ENCODE measurements around the gene RAB5B. TPM values are rescaled to one million over a fixed set of nuclear protein-coding genes. Genes with fewer than 3 reads are reported as not detected.

Gene RAB5B
- total RNA-seq, 2 experiments from 2014 or later, result 21.6 to 47.2 TPM

DNA sequence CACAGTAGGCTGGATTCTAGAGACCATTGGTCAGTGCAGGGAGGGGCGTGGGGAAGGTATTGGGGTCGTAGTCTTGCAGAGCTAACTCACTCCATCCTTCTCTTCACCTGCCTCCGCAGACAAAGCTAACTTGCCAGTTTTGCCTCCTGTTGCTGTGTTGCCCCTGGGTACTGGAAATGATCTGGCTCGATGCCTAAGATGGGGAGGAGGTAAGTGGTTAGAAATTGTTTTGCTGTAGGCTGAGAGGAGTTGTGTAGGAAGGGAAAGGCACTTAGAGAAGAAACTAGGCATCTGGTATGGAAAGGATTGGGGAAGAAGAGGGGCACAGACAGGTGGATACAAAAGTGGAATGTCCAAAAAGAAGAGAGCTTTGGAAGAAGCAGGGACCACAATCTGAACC lies 31.8 kb upstream of the RAB5B start:
- intact Hi-C loops (cut with micrococcal nuclease; ENCODE audit: unreplicated experiment), result no loop called here
- POLR2A ChIA-PET, result no interaction called here
- TF ChIP-seq, protein P1, sequence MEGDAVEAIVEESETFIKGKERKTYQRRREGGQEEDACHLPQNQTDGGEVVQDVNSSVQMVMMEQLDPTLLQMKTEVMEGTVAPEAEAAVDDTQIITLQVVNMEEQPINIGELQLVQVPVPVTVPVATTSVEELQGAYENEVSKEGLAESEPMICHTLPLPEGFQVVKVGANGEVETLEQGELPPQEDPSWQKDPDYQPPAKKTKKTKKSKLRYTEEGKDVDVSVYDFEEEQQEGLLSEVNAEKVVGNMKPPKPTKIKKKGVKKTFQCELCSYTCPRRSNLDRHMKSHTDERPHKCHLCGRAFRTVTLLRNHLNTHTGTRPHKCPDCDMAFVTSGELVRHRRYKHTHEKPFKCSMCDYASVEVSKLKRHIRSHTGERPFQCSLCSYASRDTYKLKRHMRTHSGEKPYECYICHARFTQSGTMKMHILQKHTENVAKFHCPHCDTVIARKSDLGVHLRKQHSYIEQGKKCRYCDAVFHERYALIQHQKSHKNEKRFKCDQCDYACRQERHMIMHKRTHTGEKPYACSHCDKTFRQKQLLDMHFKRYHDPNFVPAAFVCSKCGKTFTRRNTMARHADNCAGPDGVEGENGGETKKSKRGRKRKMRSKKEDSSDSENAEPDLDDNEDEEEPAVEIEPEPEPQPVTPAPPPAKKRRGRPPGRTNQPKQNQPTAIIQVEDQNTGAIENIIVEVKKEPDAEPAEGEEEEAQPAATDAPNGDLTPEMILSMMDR (conservative IDR thresholded peaks at IDR 0.05; ENCODE audit: low read length), result no peak
- TF ChIP-seq EZH2phosphoT487 (IDR thresholded peaks at IDR 0.05; ENCODE audit: borderline replicate concordance, low read depth, low read length), result no peak

DNA sequence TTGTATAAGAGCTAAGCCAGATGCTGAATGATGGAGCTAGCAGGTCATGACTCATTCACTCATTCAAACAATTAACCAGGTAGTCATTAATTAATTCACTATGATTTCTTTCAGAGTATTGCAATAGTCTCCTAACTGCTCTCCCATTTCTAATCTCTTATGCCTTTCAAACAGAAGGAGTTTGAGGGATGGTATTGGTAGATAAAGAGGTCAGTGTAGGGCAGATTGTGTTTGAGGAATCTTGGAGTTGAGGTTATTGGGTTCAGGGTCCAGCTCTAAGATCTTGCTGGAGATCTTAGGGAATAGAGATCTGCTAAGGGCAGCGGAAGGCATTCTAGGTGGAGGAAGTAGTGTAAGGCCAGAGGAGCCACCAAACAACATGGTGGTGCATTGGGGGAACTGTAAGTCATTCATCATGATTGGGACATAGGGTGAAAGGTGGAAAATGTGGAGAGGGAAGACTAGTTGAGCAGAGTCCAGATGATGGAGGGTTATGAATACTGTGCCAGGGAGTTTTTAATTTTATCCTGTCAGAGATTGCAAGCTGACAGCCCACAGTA lies 31.2 kb upstream of the RAB5B start:
- Histone ChIP-seq H3K4me2 (ENCODE audit: low read length) (no peak overlapping the region), H4K20me1 (ENCODE audit: insufficient read depth, low read length) (peaks cover 5% of the 10 kb centered on the region; the same call in 1 of the 2 replicates), H3K79me2 (ENCODE audit: insufficient read depth, low read depth, low read length) (no peaks in the 10 kb centered on the region), H3K4me3 (ENCODE audit: low read depth, low read length, poor library complexity, severe bottlenecking) (no peak overlapping the region), H3K36me3 (ENCODE audit: insufficient read depth, low read length) (peaks cover 93% of the 10 kb centered on the region), H2AFZ (ENCODE audit: low read length) (no peak overlapping the region), H3K9me2 (ENCODE audit: insufficient read depth, low read length) (no peaks in the 10 kb centered on the region), H3K4me1 (ENCODE audit: insufficient read depth, low read length, poor library complexity, severe bottlenecking) (peaks cover 16% of the 10 kb centered on the region), H3K27ac (ENCODE audit: low read depth, low read length, poor library complexity, severe bottlenecking) (no peak overlapping the region), H3K9me3 (ENCODE audit: low read length) (no peaks in the 10 kb centered on the region)
- CTCF ChIA-PET (ENCODE audit: unreplicated experiment), result no interaction called here
- POLR2A ChIA-PET, result interaction anchor here (0.5 kb wide), 1 partner anchor 1890 kb away, joined by 7 read pairs; no protein-coding TSS in a partner anchor
- DNase-seq (ENCODE audit: low spot score), result no peak
- BruUV-seq (replicated peaks), result TSS peak; percentile 20
- intact Hi-C loops (cut with micrococcal nuclease; ENCODE audit: unreplicated experiment), result no loop called here
- TF ChIP-seq EZH2phosphoT487 (IDR thresholded peaks at IDR 0.05; ENCODE audit: borderline replicate concordance, low read depth, low read length), result no peak
- TF ChIP-seq, protein P1 (conservative IDR thresholded peaks at IDR 0.05; ENCODE audit: low read length), result no peak

More for the DNA sequence above, 31.8 kb upstream of the RAB5B start:
- CTCF ChIA-PET (ENCODE audit: unreplicated experiment), result no interaction called here
- Histone ChIP-seq H3K79me2 (ENCODE audit: insufficient read depth, low read depth, low read length) (no peaks in the 10 kb centered on the region), H3K4me2 (ENCODE audit: low read length) (no peak overlapping the region), H3K9me3 (ENCODE audit: low read length) (no peaks in the 10 kb centered on the region), H3K9me2 (ENCODE audit: insufficient read depth, low read length) (no peaks in the 10 kb centered on the region), H3K4me1 (ENCODE audit: insufficient read depth, low read length, poor library complexity, severe bottlenecking) (peaks cover 16% of the 10 kb centered on the region), H2AFZ (ENCODE audit: low read length) (no peak overlapping the region), H3K36me3 (ENCODE audit: insufficient read depth, low read length) (peaks cover 93% of the 10 kb centered on the region), H3K27ac (ENCODE audit: low read depth, low read length, poor library complexity, severe bottlenecking) (no peak overlapping the region), H4K20me1 (ENCODE audit: insufficient read depth, low read length) (peaks cover 5% of the 10 kb centered on the region; the same call in 1 of the 2 replicates), H3K4me3 (ENCODE audit: low read depth, low read length, poor library complexity, severe bottlenecking) (no peak overlapping the region)
- no peak for DNase-seq (ENCODE audit: low spot score)
- no TSS peak for BruUV-seq (replicated peaks)

GRCh38 chr12:55946553-55946952 lies 27.3 kb upstream of the RAB5B start:
- Histone ChIP-seq H4K20me1 (ENCODE audit: insufficient read depth, low read length) (no peaks in the 10 kb centered on the region), H3K9me2 (ENCODE audit: insufficient read depth, low read length) (no peaks in the 10 kb centered on the region), H3K4me3 (ENCODE audit: low read depth, low read length, poor library complexity, severe bottlenecking) (no peak overlapping the region), H3K9me3 (ENCODE audit: low read length) (no peaks in the 10 kb centered on the region), H3K27ac (ENCODE audit: low read depth, low read length, poor library complexity, severe bottlenecking) (no peak overlapping the region), H3K79me2 (ENCODE audit: insufficient read depth, low read depth, low read length) (no peaks in the 10 kb centered on the region), H2AFZ (ENCODE audit: low read length) (no peak overlapping the region), H3K4me1 (ENCODE audit: insufficient read depth, low read length, poor library complexity, severe bottlenecking) (no peaks in the 10 kb centered on the region), H3K4me2 (ENCODE audit: low read length) (no peak overlapping the region), H3K36me3 (ENCODE audit: insufficient read depth, low read length) (peaks cover 89% of the 10 kb centered on the region)
- TF ChIP-seq, protein P1 (conservative IDR thresholded peaks at IDR 0.05; ENCODE audit: low read length), result no peak
- TF ChIP-seq EZH2phosphoT487 (IDR thresholded peaks at IDR 0.05; ENCODE audit: borderline replicate concordance, low read depth, low read length), result no peak
- ChIA-PET POLR2A (interaction anchor here (0.6 to 1.0 kb wide), 3 partner anchors 14 to 258 kb away, joined by 3 to 4 read pairs (median 3); no protein-coding TSS in a partner anchor), CTCF (ENCODE audit: unreplicated experiment) (no interaction called here)
- no peak for DNase-seq (ENCODE audit: low spot score)
- intact Hi-C loops (cut with micrococcal nuclease; ENCODE audit: unreplicated experiment), result no loop called here
- BruUV-seq (replicated peaks), result no TSS peak

Data from OCI-LY7 (cell line).